IPS-NIHi7 (cell line): ENCODE measurements around the gene TANC2.

Experiments used
- DNase-seq: peaks from one replicate; pipeline ENCODE4 v3.0.0; 2012; ENCODE audit warnings: mixed read lengths; ENCODE audit errors: extremely low spot score

TANC2 gene

DNA sequence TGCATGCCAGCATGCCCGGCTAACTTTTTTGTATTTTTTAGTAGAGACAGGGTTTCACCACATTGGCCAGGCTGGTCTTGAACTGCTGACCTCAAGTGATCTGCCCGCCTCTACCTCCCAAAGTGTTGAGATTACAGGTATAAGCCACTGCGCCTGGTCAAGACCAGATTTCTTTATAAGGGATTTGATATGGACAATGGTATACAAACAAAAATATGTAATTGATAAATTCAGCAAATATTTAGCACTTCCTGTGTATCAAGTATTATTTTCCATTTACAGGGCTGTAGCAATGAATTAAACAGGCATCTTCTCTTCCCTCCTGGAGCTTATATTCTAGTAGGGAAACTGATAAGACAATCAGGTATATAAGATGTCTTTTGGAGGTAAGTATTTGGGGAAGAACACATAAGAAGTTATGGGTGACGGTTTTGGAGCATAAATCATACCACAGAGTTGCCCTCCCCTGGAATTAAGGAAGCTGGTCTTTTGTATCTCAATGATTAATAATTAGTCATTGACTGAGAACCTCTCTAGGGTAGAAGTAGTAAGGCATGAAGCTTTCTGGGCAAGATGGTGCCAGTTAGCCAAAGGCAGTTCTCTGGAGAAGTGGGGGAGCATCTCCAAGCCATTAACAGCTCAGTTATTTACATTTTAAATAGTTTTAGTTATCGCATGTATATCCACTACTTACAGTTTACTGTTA lies 35.8 kb downstream of the TANC2 start:
- no peak for DNase-seq

DNA sequence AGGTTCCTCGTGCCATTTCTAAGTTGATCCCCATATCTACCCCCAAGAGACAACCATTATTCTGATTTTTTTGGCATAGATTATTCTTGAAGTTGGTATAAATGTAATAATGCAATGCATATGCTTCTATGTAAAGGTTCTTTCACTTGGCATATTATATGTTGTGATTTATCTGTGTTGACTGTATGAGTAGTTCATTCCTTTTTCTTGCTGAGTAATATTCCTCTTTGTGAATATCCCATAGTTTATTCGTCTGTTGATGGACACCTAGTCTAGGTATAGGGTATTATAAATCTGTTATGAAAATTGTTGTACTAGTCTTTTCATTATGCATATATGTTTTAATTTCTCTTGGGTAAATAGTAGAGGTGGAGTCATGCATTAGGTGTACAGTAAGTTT lies 36.6 kb downstream of the TANC2 start:
- DNase-seq, result no peak

DNA sequence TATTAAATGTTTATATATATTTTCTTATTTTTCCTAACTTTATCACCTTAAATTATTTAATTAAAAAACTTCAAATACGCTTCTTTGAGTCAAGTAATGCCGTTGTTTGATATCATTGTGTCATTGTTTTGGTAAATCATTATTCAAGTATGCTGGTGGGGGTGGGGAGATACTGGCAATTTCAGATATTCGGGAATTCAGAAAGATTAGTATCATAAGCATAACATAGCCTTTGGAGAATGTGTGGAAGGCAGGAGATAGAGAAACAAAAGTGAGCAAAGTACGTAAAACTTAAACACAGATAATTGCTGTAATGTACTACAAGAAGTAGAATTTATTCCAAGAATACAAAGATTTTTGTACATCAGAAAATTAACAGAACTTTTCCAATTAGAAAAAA lies 49.8 kb downstream of the TANC2 start:
- no peak for DNase-seq
